SU-DHL-6 (cell line): ENCODE measurements around the gene PGBD5.

Source experiments
- EZH2phosphoT487 ChIP-seq: fragments of 200-600 bp; sonication (generic), shearing (Covaris generic); conservative IDR thresholded peaks from 2 replicates; pipeline ENCODE4 v1.6.1; 2018; ENCODE audit warnings: mild to moderate bottlenecking, antibody characterized with exemption, low read length, moderate library complexity, mixed read lengths
- TF ChIP-seq, protein P1 (sequence below): fragments of 200-600 bp; sonication (generic); IDR thresholded peaks from one replicate; pipeline ENCODE4 v1.5.1; 2017; ENCODE audit warnings: antibody characterized with exemption, mild to moderate bottlenecking, low read length, moderate library complexity; ENCODE audit not compliant: insufficient read depth, poor library complexity, severe bottlenecking

DNA sequence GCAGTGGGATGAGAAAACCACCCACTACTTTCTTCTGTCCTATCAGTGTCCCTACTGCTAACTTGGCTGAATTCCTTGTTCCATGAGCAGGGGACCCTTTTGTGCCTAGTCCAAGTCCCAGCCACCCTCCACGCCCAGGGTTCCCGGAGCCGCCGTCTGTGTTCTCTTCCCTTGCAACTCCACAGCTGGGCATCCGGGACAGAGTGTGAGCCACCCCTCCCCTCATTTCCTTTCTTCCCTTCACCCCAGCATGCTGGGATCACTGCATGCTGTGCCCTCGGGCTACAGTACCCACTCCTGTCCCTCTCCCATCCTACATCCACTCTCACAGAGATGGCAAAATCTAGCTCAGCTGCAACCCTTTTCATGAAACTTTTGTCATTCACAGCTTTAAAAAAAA is 44.5 kb downstream of the PGBD5 start:
- TF ChIP-seq, protein P1, sequence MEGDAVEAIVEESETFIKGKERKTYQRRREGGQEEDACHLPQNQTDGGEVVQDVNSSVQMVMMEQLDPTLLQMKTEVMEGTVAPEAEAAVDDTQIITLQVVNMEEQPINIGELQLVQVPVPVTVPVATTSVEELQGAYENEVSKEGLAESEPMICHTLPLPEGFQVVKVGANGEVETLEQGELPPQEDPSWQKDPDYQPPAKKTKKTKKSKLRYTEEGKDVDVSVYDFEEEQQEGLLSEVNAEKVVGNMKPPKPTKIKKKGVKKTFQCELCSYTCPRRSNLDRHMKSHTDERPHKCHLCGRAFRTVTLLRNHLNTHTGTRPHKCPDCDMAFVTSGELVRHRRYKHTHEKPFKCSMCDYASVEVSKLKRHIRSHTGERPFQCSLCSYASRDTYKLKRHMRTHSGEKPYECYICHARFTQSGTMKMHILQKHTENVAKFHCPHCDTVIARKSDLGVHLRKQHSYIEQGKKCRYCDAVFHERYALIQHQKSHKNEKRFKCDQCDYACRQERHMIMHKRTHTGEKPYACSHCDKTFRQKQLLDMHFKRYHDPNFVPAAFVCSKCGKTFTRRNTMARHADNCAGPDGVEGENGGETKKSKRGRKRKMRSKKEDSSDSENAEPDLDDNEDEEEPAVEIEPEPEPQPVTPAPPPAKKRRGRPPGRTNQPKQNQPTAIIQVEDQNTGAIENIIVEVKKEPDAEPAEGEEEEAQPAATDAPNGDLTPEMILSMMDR = no peak
- no peak for TF ChIP-seq EZH2phosphoT487
